ENCODE data around the gene MRGPRD.

Gene MRGPRD

GRCh38 chr11:68980776-68981065 is at the start of gene MRGPRD:
Gene MRGPRD (minus strand): TSS chr11:68980986. CDS start chr11:68980986, 0 bp downstream.
- no peak for TF ChIP-seq ZNF274 (IDR thresholded peaks at IDR 0.05; ENCODE audit: low read depth, low read length)
- H3K4me3 ChIP-seq (ENCODE audit: low read length): no peak within 1 kb of the TSS

DNA sequence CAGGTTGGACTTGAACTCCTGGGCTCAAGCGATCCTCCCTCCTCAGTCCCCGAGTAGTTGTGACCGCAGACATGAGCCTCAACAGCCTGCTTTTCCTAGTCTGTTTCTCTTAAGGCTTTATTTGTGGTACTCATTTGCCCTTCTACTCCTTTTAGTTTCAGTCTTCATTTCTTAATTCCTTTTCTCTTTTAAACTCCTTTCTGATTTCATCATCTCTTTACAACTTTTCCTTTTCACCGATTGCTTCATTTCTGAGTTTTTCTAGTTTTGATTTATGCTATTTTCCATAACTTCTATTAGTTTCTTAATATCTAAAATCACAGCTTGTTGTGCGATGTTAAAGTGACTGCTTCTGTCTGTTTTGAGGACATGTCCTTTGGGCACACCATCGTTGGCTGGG is 49.5 kb upstream of the MRGPRD start:
- H3K4me3 ChIP-seq (ENCODE audit: low read length): no peak overlapping the region
- TF ChIP-seq ZNF274 (IDR thresholded peaks at IDR 0.05; ENCODE audit: low read depth, low read length): no peak

GRCh38 chr11:69027704-69028372 is 47.1 kb upstream of the MRGPRD start:
- TF ChIP-seq ZNF274 (IDR thresholded peaks at IDR 0.05; ENCODE audit: low read depth, low read length): no peak
- H3K4me3 ChIP-seq (ENCODE audit: low read length): no peak overlapping the region

GRCh38 chr11:69024509-69024908 is 43.7 kb upstream of the MRGPRD start:
- no peak overlapping the region for H3K4me3 ChIP-seq (ENCODE audit: low read length)
- TF ChIP-seq ZNF274 (IDR thresholded peaks at IDR 0.05; ENCODE audit: low read depth, low read length): no peak

- TF ChIP-seq ZNF274 (IDR thresholded peaks at IDR 0.05; ENCODE audit: low read depth, low read length): no peak
Observed at GRCh38 chr11:69022260-69022659, 41.5 kb upstream of the MRGPRD start.

GRCh38 chr11:69018924-69019323 is 38.1 kb upstream of the MRGPRD start:
- H3K4me3 ChIP-seq (ENCODE audit: low read length): no peak overlapping the region
- TF ChIP-seq ZNF274 (IDR thresholded peaks at IDR 0.05; ENCODE audit: low read depth, low read length): no peak

More at GRCh38 chr11:69022260-69022659, 41.5 kb upstream of the MRGPRD start:
- H3K4me3 ChIP-seq (ENCODE audit: low read length): no peak overlapping the region

- no peak overlapping the region for H3K4me3 ChIP-seq (ENCODE audit: low read length)
- no peak for TF ChIP-seq ZNF274 (IDR thresholded peaks at IDR 0.05; ENCODE audit: low read depth, low read length)
Observed at GRCh38 chr11:69017951-69018350, 37.2 kb upstream of the MRGPRD start.

DNA sequence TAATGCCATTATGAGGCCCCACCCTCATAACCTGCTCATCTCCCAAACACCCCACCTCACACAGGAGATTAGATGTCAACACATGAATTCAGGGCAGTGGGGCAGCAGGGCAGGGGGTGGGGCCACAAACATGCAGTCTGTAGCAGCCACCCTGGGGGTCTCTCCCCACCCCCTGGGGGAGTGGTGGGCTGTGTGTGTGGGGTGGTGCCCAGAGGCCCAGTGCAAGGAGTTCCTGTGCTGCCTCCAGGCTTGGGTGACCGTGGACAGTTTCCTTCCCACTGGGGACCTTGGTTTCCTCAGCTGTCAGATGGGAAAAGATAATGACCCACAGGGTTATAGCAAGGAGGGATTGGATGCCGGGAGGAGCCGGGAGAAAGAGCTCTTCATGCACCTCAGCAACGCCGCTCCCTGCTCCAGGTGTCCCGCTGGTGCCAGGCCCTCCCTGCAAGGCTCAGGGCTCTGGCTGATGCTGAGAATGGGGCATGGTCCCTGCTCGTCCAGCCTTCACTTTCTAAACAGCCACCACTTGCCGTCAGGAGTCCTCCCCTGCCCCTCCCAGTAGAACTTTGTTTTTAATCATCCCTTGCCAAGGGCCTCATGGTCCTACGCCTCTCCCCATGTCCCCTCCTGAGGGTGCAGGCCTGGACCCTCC is 34.2 kb upstream of the MRGPRD start:
- no peak for TF ChIP-seq ZNF274 (IDR thresholded peaks at IDR 0.05; ENCODE audit: low read depth, low read length)
- H3K4me3 ChIP-seq (ENCODE audit: low read length): no peak overlapping the region

DNA sequence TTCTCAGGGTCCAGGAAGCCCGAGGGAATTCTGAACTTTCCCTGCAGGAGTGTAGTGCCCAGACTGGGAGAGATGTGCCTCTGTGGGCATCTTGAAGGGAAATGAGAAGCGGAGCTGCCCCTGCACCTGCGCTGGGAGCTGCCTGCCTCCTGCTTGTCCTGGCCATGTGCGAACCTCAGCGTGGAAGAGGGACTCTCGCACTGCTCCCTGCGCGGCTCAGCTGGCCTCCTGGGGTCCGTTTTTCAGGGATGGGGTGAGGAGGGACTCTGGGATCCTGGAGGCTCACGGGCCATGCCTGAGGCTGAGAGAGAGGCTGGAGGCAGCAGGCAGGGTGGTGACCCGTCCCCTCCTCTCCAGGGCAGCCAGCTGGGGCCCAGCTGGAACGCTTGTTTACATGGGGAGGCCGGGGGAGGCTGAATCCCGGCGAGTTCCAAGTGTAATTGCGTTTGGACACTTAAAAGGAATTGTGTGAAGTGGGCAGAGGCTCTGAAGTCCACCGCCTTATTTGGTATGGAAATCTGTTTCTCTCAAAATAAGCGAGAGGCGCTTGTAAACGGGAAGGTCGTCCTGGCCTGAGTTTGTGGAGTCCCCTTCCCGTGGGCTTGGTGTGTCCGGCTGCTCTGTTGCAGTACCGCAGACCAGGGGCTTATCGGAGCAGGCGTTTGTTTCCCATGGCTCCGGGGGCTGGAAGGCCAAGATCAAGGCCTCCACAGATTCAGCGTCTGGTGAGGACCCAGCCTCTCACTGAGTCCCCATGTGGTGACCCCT is 33.5 kb upstream of the MRGPRD start:
- TF ChIP-seq ZNF274 (IDR thresholded peaks at IDR 0.05; ENCODE audit: low read depth, low read length): no peak
- no peak overlapping the region for H3K4me3 ChIP-seq (ENCODE audit: low read length)

DNA sequence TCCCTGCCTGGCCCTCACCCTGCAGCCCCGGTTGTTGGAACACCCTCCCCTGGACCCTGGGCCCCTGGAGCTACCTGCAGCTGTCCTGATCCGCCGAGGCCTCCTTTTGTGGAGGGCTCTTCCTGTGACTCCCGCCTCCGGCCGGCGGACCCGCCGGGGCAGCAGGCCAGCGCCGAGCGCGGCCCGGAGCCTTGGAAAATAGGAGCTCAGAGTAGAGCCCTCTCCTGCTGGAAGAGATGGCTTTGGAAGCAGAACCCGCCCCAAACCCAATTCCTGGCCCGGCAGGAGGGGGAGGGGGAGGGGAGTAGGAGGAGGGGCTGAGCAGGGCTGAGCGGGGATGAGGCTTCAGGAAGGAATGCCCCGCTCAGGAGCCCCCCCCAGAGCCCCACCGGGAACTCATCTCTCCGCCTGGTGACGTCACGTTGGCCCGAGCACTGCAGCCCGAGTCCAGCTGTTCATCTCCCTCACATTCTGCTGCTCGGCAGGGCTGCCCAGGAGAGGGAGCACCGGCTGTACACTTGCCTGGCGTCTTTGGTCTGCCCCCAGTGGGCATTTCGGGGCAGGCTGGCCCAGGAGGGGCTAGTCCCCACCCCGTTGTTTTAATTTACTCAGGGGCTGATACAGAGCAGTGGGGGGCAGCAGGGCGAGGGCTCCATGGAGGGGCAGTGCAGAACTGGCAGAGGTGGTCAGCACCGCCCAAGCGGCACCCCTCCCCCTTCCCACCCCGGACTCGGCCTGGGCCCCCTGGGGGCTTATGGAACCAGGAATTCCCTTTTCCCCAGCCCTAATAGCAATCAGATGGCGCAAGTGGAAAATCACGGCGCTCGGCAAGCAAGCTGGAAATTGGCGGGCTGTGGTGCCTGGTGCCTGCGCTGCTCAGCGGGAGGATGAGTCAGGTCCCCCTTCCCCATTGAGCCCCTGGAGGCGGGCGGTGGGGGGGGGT is 32.5 kb upstream of the MRGPRD start, which contains the start of gene MRGPRF:
TSS of gene MRGPRF (minus strand) at position 238 of the 943 bp plus-strand sequence. CDS start 3,345 bp downstream, outside the sequence.
- no peak for TF ChIP-seq ZNF274 (IDR thresholded peaks at IDR 0.05; ENCODE audit: low read depth, low read length)
- H3K4me3 ChIP-seq (ENCODE audit: low read length): no peak within 1 kb of the TSS

GRCh38 chr11:69012092-69013008 is 31.6 kb upstream of the MRGPRD start:
- H3K4me3 ChIP-seq (ENCODE audit: low read length): no peak overlapping the region
- no peak for TF ChIP-seq ZNF274 (IDR thresholded peaks at IDR 0.05; ENCODE audit: low read depth, low read length)

DNA sequence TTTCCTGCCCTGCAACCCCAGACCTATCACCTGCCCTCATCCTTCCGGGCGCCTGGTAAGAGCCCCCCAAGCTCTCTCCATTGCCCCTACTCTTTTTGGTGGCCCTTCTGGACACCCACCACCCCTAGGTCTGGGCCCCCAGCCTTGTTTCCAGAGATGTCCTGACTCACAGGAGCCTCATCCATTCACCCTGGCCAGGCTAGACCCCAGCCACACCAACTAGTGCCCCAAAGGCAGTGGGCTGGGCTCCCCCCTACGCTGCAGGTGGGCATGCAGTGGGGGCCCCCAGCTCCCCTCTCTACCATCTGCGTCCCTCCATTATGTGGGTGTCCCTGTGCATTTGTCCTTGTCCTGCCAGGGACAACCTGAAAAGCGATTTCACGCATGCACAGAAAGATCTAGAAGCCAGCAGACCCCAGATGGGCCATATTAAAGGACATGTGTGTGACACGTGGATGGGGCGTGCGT is 30.9 kb upstream of the MRGPRD start:
- no peak for TF ChIP-seq ZNF274 (IDR thresholded peaks at IDR 0.05; ENCODE audit: low read depth, low read length)
- H3K4me3 ChIP-seq (ENCODE audit: low read length): no peak overlapping the region
